ENCODE results near the gene ALAD. TPM values are rescaled to one million over a fixed set of nuclear protein-coding genes. Genes with fewer than 3 reads are reported as not detected.

Gene ALAD
- total and polyA plus RNA-seq, 2 experiments from 2014 or later: 13.7 to 18.7 TPM

DNA sequence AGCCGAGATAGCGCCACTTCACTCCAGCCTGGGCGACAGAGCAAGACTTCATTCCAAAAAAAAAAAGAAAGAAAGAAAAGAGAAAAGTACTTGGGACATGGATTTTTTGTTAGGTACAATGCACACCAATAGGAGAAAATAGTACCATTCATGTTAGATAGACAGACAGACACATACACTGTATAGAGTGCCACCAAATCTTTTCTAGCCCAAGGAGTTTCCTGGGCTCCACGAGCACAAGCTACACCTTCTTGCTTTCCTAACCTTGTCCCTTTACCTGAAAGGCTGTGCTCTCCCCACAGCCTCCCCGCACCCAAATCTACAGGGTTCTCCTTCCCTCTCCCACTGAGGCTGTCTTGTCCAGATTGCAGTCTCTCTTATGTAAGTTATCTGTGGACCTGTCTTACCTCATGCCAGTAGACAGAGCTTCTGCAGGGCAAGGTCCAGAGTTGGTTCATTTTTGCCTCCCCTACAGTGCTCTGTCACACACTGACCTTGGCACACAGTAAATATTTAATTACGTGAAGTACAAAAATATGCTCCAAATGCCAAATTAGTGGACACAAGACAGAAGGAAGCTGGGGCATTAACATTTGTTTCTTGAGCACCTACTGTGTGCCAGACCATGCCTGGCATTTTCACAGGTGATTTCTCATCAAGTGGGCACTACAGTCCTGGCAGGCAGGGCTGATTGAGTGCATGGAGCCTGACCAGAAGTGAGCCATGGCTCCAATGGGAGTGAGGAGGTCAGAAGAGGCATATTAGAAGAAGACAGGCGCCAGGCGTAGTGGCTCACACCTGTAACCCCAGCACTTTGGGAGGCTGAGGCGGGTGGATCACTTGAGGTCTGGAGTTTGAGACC lies 5.9 kb downstream of the ALAD start:
- Histone ChIP-seq H4K20me1 (ENCODE audit: insufficient read depth) (no peaks in the 10 kb centered on the region), H3K4me1 (ENCODE audit: insufficient read depth) (peaks cover 10% of the 10 kb centered on the region), H3K9me3 (ENCODE audit: low read depth) (no peaks in the 10 kb centered on the region), H3K4me2 (ENCODE audit: unreplicated experiment) (no peak overlapping the region), H3K9me2 (ENCODE audit: insufficient read depth) (no peaks in the 10 kb centered on the region), H3K27me3 (replicated peaks; ENCODE audit: insufficient read depth) (no peaks in the 10 kb centered on the region), H3K27ac (no peak overlapping the region), H3K36me3 (ENCODE audit: low read depth) (no peaks in the 10 kb centered on the region), H2AFZ (no peak overlapping the region), H3K4me3 (no peak overlapping the region), H3F3A (ENCODE audit: insufficient read depth) (peaks cover 16% of the 10 kb centered on the region; the same call in 1 of the 2 replicates), H3K79me2 (ENCODE audit: insufficient read depth) (peaks cover 13% of the 10 kb centered on the region), H3K9ac (no peak overlapping the region)
- no peak for TF ChIP-seq EZH2 (IDR thresholded peaks at IDR 0.05; ENCODE audit: insufficient read depth, poor library complexity, severe bottlenecking)
- TF ChIP-seq EZH2phosphoT487 (IDR thresholded peaks at IDR 0.05; ENCODE audit: insufficient read depth, low read depth): no peak
- WGBS, 2 experiments (ENCODE audit: low coverage in 1 of 2, low lambda C conversion rate in 2 of 2, missing lambda C conversion rate in 2 of 2): 95 to 97% methylated on average over 8 to 9 of the region's 9 CpGs
- in situ Hi-C loops (cut with MboI): no loop called here
- no peak for DNase-seq

DNA sequence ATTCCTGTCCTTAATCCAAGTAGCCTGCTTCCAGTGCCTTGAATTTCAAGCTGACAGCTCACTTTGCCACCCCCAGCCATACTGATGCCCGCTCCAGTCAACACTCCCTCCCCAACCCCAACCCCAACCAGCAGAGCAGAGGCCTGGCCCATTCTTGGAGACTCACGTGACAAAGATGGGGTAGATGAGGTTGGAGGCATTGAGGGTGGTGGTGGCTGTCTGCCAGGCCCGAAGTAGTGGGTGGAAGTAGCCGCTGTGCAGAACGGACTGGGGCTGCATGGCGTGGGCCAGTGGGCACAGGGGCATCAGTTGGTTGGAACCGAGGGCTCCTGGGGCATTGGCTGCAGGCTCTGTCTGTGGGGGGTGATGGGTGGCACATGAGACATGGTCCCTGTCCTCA lies 7.8 kb downstream of the ALAD start:
- TF ChIP-seq EZH2 (IDR thresholded peaks at IDR 0.05; ENCODE audit: insufficient read depth, poor library complexity, severe bottlenecking) (no peak), EZH2phosphoT487 (IDR thresholded peaks at IDR 0.05; ENCODE audit: insufficient read depth, low read depth) (no peak)
- H3K79me2 ChIP-seq (ENCODE audit: insufficient read depth): no peaks in the 10 kb centered on the region; the same call in 1 of the 2 replicates
- H3K9me2 ChIP-seq (ENCODE audit: insufficient read depth): no peaks in the 10 kb centered on the region
- H2AFZ ChIP-seq: no peak overlapping the region
- DNase-seq: no peak
- WGBS, 2 experiments (ENCODE audit: low coverage in 1 of 2, low lambda C conversion rate in 2 of 2, missing lambda C conversion rate in 2 of 2): 94 to 95% methylated on average over 6 to 7 of the region's 7 CpGs
- H3K9me3 ChIP-seq (ENCODE audit: low read depth): no peaks in the 10 kb centered on the region
- no peak overlapping the region for H3K4me3 ChIP-seq
- no peaks in the 10 kb centered on the region for H4K20me1 ChIP-seq (ENCODE audit: insufficient read depth)
- H3K27ac ChIP-seq: no peak overlapping the region
- peaks cover 8% of the 10 kb centered on the region; the same call in 1 of the 2 replicates for H3F3A ChIP-seq (ENCODE audit: insufficient read depth)
- H3K36me3 ChIP-seq (ENCODE audit: low read depth): peaks cover under 1% of the 10 kb centered on the region; the same call in 1 of the 2 replicates
- H3K4me2 ChIP-seq (ENCODE audit: unreplicated experiment): no peak overlapping the region
- no peak overlapping the region for H3K9ac ChIP-seq
- in situ Hi-C loops (cut with MboI): no loop called here
- H3K27me3 ChIP-seq (replicated peaks; ENCODE audit: insufficient read depth): no peaks in the 10 kb centered on the region
- H3K4me1 ChIP-seq (ENCODE audit: insufficient read depth): peaks cover 6% of the 10 kb centered on the region

DNA sequence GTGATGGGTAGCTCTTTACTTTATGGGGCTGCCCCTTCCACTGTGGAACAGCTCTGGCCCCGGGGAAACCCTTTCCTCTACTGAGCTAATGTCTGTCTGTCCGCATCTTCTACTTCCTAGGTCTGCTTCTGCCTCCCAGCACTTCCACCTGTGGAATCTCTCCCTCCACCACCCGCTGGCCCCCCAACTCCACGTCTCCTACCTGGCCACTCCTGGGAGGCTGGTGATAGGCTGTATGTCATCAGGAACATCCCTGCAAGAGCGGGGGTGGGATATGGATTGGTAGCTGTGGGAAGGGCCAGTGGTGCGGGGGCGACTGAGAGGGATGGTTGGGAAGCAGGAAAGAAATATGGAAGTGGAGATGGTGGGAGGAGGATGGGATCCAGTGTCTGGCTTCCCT lies 9.2 kb downstream of the ALAD start:
- no peak overlapping the region for H3K4me3 ChIP-seq
- H4K20me1 ChIP-seq (ENCODE audit: insufficient read depth): no peaks in the 10 kb centered on the region
- H3K27ac ChIP-seq: no peak overlapping the region
- H3K27me3 ChIP-seq (replicated peaks; ENCODE audit: insufficient read depth): no peaks in the 10 kb centered on the region
- H3K4me1 ChIP-seq (ENCODE audit: insufficient read depth): no peaks in the 10 kb centered on the region
- H3K9ac ChIP-seq: no peak overlapping the region
- H3K9me2 ChIP-seq (ENCODE audit: insufficient read depth): no peaks in the 10 kb centered on the region
- no peak overlapping the region for H3K4me2 ChIP-seq (ENCODE audit: unreplicated experiment)
- TF ChIP-seq EZH2phosphoT487 (IDR thresholded peaks at IDR 0.05; ENCODE audit: insufficient read depth, low read depth): no peak
- no peak for TF ChIP-seq EZH2 (IDR thresholded peaks at IDR 0.05; ENCODE audit: insufficient read depth, poor library complexity, severe bottlenecking)
- DNase-seq: no peak
- no peaks in the 10 kb centered on the region for H3F3A ChIP-seq (ENCODE audit: insufficient read depth)
- H3K9me3 ChIP-seq (ENCODE audit: low read depth): no peaks in the 10 kb centered on the region
- H3K79me2 ChIP-seq (ENCODE audit: insufficient read depth): no peaks in the 10 kb centered on the region; the same call in 1 of the 2 replicates
- in situ Hi-C loops (cut with MboI): no loop called here
- 97 to 98% methylated on average over 7 of the region's 7 CpGs for WGBS, 2 experiments (ENCODE audit: low coverage in 1 of 2, low lambda C conversion rate in 2 of 2, missing lambda C conversion rate in 2 of 2)
- peaks cover 3% of the 10 kb centered on the region; the same call in 1 of the 2 replicates for H3K36me3 ChIP-seq (ENCODE audit: low read depth)
- no peak overlapping the region for H2AFZ ChIP-seq

DNA sequence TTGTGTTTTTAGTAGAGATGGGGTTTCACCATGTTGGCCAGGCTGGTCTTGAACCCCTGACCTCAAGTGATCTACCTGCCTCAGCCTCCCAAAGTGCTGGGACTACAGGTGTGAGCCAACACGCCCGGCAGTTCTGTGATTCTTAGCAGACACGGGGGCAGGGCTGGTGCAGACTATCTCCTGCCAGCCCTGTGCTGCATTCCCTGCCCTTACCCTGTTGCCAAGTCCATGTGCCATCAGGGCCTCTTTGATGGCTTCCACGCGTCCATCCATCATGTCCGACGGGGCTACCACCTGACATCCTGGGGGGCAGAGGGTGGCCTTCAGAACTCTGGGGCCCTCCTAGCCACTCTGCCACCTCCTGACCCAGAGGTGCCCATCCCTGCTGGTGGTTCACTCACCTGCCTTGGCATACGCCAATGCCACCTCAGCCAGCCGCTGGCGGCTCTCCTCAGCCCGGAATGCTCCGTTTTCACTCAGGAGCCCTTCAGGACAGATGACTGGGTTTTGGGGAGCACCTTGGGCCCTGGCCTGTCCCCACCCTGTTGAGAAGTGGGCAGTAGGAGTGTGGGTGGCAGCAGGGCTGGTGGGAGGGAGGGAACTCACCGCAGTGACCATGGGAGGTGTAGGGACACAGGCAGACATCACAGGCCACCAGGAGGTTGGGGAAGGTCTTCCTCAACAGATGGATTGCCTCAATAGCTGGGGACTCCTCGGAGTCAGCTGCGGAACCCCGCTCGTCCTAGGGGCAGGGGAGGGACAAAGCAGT lies 10.7 kb downstream of the ALAD start:
- Histone ChIP-seq H3K36me3 (ENCODE audit: low read depth) (peaks cover 3% of the 10 kb centered on the region; the same call in 1 of the 2 replicates), H3F3A (ENCODE audit: insufficient read depth) (no peaks in the 10 kb centered on the region), H3K4me2 (ENCODE audit: unreplicated experiment) (no peak overlapping the region), H2AFZ (no peak overlapping the region), H3K79me2 (ENCODE audit: insufficient read depth) (no peaks in the 10 kb centered on the region; the same call in 1 of the 2 replicates), H3K27ac (no peak overlapping the region), H4K20me1 (ENCODE audit: insufficient read depth) (no peaks in the 10 kb centered on the region), H3K4me3 (no peak overlapping the region), H3K4me1 (ENCODE audit: insufficient read depth) (no peaks in the 10 kb centered on the region), H3K9me2 (ENCODE audit: insufficient read depth) (no peaks in the 10 kb centered on the region), H3K9ac (no peak overlapping the region), H3K9me3 (ENCODE audit: low read depth) (no peaks in the 10 kb centered on the region), H3K27me3 (replicated peaks; ENCODE audit: insufficient read depth) (no peaks in the 10 kb centered on the region)
- WGBS, 2 experiments (ENCODE audit: low coverage in 1 of 2, low lambda C conversion rate in 2 of 2, missing lambda C conversion rate in 2 of 2): 97 to 98% methylated on average over 17 of the region's 17 CpGs
- in situ Hi-C loops (cut with MboI): no loop called here
- TF ChIP-seq EZH2 (IDR thresholded peaks at IDR 0.05; ENCODE audit: insufficient read depth, poor library complexity, severe bottlenecking) (no peak), EZH2phosphoT487 (IDR thresholded peaks at IDR 0.05; ENCODE audit: insufficient read depth, low read depth) (no peak)
- no peak for DNase-seq

Data from GM23248 (cell line).